CD4-positive, alpha-beta T cell treated with Interleukin-4 for 4 hours (primary cell): Measurements from ENCODE around the gene ZNF557.

Experiments
- DNase-seq: peaks from one replicate; pipeline ENCODE4 v3.0.0-alpha.2; 2020

ZNF557 gene

DNA sequence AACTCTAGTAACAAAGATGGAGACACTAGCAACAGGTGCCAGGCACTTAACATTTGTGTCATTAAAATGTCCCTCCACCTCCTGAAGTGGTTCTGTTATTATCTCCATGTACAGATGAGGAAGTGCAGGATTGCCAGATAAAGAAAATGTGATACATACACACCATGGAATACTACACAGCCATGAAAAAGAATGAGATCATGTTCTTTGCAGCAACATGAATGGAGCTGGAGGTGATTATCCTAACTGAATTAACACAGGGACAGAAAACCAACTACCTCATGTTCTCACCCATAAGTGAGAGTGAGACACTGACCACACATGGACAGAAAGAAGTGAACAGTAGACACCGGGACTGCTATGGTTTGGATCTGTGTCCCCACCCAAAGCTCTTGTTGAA lies 60.5 kb downstream of the ZNF557 start:
- no peak for DNase-seq

- no peak for DNase-seq
Observed at GRCh38 chr19:7132054-7132453, 62.6 kb downstream of the ZNF557 start.

DNA sequence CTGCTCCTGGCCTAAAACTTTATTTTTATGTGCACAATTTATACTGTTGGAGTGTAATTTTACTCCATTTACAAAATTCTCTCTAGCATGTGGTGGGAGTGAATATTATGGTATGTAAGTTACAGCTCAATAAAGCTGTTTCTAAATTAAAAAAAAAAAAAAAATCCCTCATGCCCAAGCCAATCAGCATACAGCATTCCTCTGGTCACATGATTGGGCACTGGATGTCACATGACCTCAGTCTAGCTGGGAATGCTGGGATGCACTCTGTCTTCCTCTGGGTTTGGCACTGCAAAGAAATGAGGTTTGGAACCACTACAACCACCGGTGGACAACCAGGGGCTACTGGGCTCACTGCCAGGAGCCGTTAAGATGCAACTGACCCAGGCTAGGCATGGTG lies 67.6 kb downstream of the ZNF557 start:
- no peak for DNase-seq
